ENCODE measurements around the gene EFNA3. TPM values are rescaled to one million over a fixed set of nuclear protein-coding genes. Genes with fewer than 3 reads are reported as not detected.

Gene EFNA3
- total and polyA plus RNA-seq, 2 of the 4 experiments (the other 2 are of a cell fraction) = 0.72 to 1.6 TPM

DNA sequence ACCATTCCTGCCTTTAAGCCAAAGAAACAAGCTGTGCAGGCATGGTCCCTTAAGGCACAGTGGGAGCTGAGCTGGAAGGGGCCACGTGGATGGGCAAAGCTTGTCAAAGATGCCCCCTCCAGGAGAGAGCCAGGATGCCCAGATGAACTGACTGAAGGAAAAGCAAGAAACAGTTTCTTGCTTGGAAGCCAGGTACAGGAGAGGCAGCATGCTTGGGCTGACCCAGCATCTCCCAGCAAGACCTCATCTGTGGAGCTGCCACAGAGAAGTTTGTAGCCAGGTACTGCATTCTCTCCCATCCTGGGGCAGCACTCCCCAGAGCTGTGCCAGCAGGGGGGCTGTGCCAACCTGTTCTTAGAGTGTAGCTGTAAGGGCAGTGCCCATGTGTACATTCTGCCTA lies 55.7 kb downstream of the EFNA3 start:
- H2BK5ac ChIP-seq (ENCODE audit: low read depth, low read length, poor library complexity, severe bottlenecking) = no peak overlapping the region
- intact Hi-C loops (cut with micrococcal nuclease) = no loop called here
- in situ Hi-C loops (cut with MboI; ENCODE audit: low sequenced_read_pairs) = no loop called here
- no peak overlapping the region for H3K9ac ChIP-seq (ENCODE audit: low read depth, low read length)
- peaks cover 9% of the 10 kb centered on the region for H3K36me3 ChIP-seq (ENCODE audit: control insufficient read depth, insufficient read depth, low read length)
- H4K8ac ChIP-seq (ENCODE audit: low read depth in 2 of 2, low read length in 2 of 2) = peak overlapping the region in 1 of 2 experiments; percentile 94; a peak in 2 of 4 replicates
- H2BK15ac ChIP-seq (ENCODE audit: low read depth, low read length) = no peak overlapping the region
- H3K9me1 ChIP-seq (ENCODE audit: insufficient read depth, low read length) = peaks cover 20% of the 10 kb centered on the region; the same call in 1 of the 2 replicates
- peaks cover 2% of the 10 kb centered on the region for H3K27me3 ChIP-seq (ENCODE audit: control insufficient read depth, insufficient read depth, low read length)
- no TSS peak for BruUV-seq (replicated peaks)
- H3K27ac ChIP-seq (ENCODE audit: insufficient read depth, low read length) = no peak overlapping the region
- no peak for ATAC-seq (ENCODE audit: low read depth)
- peaks cover 16 to 35% of the 10 kb centered on the region in 2 experiments for H3K79me1 ChIP-seq (ENCODE audit: low read depth in 1 of 2, low read length in 2 of 2)
- H3K4me2 ChIP-seq (ENCODE audit: low read depth, low read length) = no peak overlapping the region; the same call in 1 of the 2 replicates
- no peak overlapping the region for H2AK9ac ChIP-seq (replicated peaks; ENCODE audit: low read depth, low read length, poor library complexity)
- peak overlapping the region; percentile 34; the same call in 1 of the 2 replicates for H2AK5ac ChIP-seq (ENCODE audit: low read depth, low read length)
- TF ChIP-seq, protein P1, sequence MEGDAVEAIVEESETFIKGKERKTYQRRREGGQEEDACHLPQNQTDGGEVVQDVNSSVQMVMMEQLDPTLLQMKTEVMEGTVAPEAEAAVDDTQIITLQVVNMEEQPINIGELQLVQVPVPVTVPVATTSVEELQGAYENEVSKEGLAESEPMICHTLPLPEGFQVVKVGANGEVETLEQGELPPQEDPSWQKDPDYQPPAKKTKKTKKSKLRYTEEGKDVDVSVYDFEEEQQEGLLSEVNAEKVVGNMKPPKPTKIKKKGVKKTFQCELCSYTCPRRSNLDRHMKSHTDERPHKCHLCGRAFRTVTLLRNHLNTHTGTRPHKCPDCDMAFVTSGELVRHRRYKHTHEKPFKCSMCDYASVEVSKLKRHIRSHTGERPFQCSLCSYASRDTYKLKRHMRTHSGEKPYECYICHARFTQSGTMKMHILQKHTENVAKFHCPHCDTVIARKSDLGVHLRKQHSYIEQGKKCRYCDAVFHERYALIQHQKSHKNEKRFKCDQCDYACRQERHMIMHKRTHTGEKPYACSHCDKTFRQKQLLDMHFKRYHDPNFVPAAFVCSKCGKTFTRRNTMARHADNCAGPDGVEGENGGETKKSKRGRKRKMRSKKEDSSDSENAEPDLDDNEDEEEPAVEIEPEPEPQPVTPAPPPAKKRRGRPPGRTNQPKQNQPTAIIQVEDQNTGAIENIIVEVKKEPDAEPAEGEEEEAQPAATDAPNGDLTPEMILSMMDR (conservative IDR thresholded peaks at IDR 0.05; ENCODE audit: low read depth, low read length) = no peak
- TF ChIP-seq MAFK (IDR thresholded peaks at IDR 0.05; ENCODE audit: low read depth, low read length) (no peak), SMC3 (IDR thresholded peaks at IDR 0.05; ENCODE audit: low read depth, low read length) (no peak), CHD1 (IDR thresholded peaks at IDR 0.05; ENCODE audit: low read depth, low read length) (no peak), BHLHE40 (IDR thresholded peaks at IDR 0.05; ENCODE audit: low read depth, low read length) (no peak), CEBPB (IDR thresholded peaks at IDR 0.05; ENCODE audit: low read depth, low read length) (no peak), NFE2L2 (IDR thresholded peaks at IDR 0.05; ENCODE audit: low read depth, low read length) (no peak), POLR2A (IDR thresholded peaks at IDR 0.05; ENCODE audit: low read depth, low read length) (no peak), RAD21 (IDR thresholded peaks at IDR 0.05; ENCODE audit: low read length) (no peak), RCOR1 (IDR thresholded peaks at IDR 0.05; ENCODE audit: insufficient replicate concordance, low read length) (no peak), RFX5 (IDR thresholded peaks at IDR 0.05; ENCODE audit: low read depth, low read length) (no peak), FOS (IDR thresholded peaks at IDR 0.05; ENCODE audit: low read depth, low read length) (no peak), MAZ (IDR thresholded peaks at IDR 0.05; ENCODE audit: borderline replicate concordance, low read depth, low read length) (no peak), MXI1 (IDR thresholded peaks at IDR 0.05; ENCODE audit: borderline replicate concordance, low read depth, low read length) (no peak)
- TF ChIP-seq, protein P2, sequence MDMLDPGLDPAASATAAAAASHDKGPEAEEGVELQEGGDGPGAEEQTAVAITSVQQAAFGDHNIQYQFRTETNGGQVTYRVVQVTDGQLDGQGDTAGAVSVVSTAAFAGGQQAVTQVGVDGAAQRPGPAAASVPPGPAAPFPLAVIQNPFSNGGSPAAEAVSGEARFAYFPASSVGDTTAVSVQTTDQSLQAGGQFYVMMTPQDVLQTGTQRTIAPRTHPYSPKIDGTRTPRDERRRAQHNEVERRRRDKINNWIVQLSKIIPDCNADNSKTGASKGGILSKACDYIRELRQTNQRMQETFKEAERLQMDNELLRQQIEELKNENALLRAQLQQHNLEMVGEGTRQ (IDR thresholded peaks at IDR 0.05; ENCODE audit: low read depth, low read length) = no peak
- TF ChIP-seq, protein P3, sequence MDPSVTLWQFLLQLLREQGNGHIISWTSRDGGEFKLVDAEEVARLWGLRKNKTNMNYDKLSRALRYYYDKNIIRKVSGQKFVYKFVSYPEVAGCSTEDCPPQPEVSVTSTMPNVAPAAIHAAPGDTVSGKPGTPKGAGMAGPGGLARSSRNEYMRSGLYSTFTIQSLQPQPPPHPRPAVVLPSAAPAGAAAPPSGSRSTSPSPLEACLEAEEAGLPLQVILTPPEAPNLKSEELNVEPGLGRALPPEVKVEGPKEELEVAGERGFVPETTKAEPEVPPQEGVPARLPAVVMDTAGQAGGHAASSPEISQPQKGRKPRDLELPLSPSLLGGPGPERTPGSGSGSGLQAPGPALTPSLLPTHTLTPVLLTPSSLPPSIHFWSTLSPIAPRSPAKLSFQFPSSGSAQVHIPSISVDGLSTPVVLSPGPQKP (IDR thresholded peaks at IDR 0.05; ENCODE audit: borderline replicate concordance, low read depth, low read length) = no peak
- H3K9me3 ChIP-seq (ENCODE audit: control insufficient read depth, insufficient read depth, low read length) = no peaks in the 10 kb centered on the region
- H3K4ac ChIP-seq (ENCODE audit: low read depth, low read length) = no peak overlapping the region; the same call in 1 of the 2 replicates
- H2AFZ ChIP-seq (replicated peaks; ENCODE audit: low read length, poor library complexity) = no peak overlapping the region
- no peak overlapping the region for H3K56ac ChIP-seq (ENCODE audit: extremely low read depth, insufficient read depth, low read length)
- no peak overlapping the region for H3K14ac ChIP-seq (replicated peaks; ENCODE audit: low read depth, low read length)
- peaks cover 15% of the 10 kb centered on the region for H3K4me1 ChIP-seq (ENCODE audit: control insufficient read depth, insufficient read depth, low read length)
- ChIA-PET POLR2A (ENCODE audit: unreplicated experiment) (no interaction called here), CTCF (no interaction called here)
- H2BK20ac ChIP-seq (ENCODE audit: low read depth, low read length) = no peak overlapping the region
- H3K4me3 ChIP-seq (ENCODE audit: insufficient read depth, low read depth, low read length) = no peak overlapping the region
- H4K20me1 ChIP-seq (ENCODE audit: insufficient read depth, low read length) = no peaks in the 10 kb centered on the region
- H3K18ac ChIP-seq (ENCODE audit: low read depth, low read length) = no peak overlapping the region
- no peak overlapping the region for H4K5ac ChIP-seq (ENCODE audit: low read depth, low read length)
- no peak overlapping the region for H4K91ac ChIP-seq (ENCODE audit: insufficient read depth, low read depth, low read length)
- 67% methylated on average over 1 of the region's 1 CpG; no CpG with 5 or more reads in 1 of the 2 experiments for WGBS, 2 experiments (ENCODE audit: extremely low coverage in 2 of 2, insufficient read length in 1 of 2)
- dilution Hi-C loops (cut with HindIII; ENCODE audit: low sequenced_read_pairs, unreplicated experiment) = no loop called here
- no peak overlapping the region for H3K23ac ChIP-seq (ENCODE audit: low read depth, low read length)
- DNase-seq = no peak
- H2BK120ac ChIP-seq (ENCODE audit: low read depth, low read length) = no peak overlapping the region
